Lower lobe of right lung (tissue), 2 donors: Measurements from ENCODE around the gene MYLK. TPM values are rescaled to one million over a fixed set of nuclear protein-coding genes. Genes with fewer than 3 reads are reported as not detected.
"Not testable (repeated sequence)": the region's sequence is repeated elsewhere in the genome, so short reads cannot be mapped to it uniquely, and the experiment has no call there.

Experiments
- ATAC-seq, 2 donors: fragments of 200-7000 bp; cut with Tn5 transposase; one replicate each; pipeline ENCODE4 v1.9.1; 2020 to 2022; ENCODE audit warnings: mild to moderate bottlenecking in 2 of 2, moderate library complexity in 2 of 2
- DNase-seq: peaks from one replicate; pipeline ENCODE4 v3.0.0-alpha.2; 2020
- H3K27ac ChIP-seq: fragments of 200-600 bp; one replicate; pipeline ENCODE4 v1.8.0; 2022
- H3K27me3 ChIP-seq: fragments of 200-600 bp; one replicate; pipeline ENCODE4 v1.8.0; 2022; ENCODE audit warnings: low read depth
- H3K36me3 ChIP-seq: fragments of 200-600 bp; one replicate; pipeline ENCODE4 v1.8.0; 2022; ENCODE audit warnings: mild to moderate bottlenecking
- H3K4me1 ChIP-seq: fragments of 200-600 bp; one replicate; pipeline ENCODE4 v1.8.0; 2022
- H3K4me3 ChIP-seq: fragments of 200-600 bp; one replicate; pipeline ENCODE4 v1.8.0; 2022; ENCODE audit warnings: mild to moderate bottlenecking
- H3K9me3 ChIP-seq: fragments of 200-600 bp; one replicate; pipeline ENCODE4 v1.8.0; 2022
- intact Hi-C: fragments of 100-400 bp; cut with DNase I; formaldehyde crosslinking; loops from one replicate; pipeline ENCODE4 v1.11.0; 2022
- total RNA-seq: library from RNA; stranded (reverse); fragmentation: NEBNext Ultra II Directional; extraction: Animal tissue kit (Norgen Biotek cat#: 25700); gene quantifications from one replicate; pipeline ENCODE4 v1.2.1, GENCODE V29; 2021
- TF ChIP-seq, protein P1 (sequence below): fragments of 200-600 bp; IDR thresholded peaks from one replicate; pipeline ENCODE4 v1.8.0; 2022; ENCODE audit warnings: antibody characterized with exemption, mild to moderate bottlenecking
- donor health status: DM: no; HTN: yes; CAD: no; lungs with severe emphysema.

MYLK gene
- total RNA-seq, 1 donor from 2014 or later = 156 TPM

DNA sequence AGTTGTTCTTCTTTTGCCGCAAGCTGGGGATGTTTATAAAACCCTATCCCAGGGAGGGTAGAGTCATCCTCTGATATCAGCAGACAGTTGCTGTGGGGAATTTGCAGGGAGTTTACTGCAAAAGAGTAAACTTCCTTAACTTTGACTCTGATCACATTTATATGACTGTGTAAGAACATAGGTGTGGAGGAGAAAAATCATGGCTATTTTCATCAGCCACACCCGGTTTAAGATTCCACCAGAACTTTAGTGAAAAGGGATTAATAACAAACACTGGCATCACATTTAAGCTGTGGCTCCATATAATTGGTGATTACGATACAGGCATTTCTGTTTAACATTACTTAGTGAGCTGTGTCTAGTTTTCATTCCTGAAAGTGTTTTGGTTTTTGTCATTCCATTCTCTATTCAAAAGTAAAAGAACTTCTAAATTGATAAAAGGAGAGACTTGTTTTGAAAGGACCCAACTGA is 143.1 kb downstream of the MYLK start:
- Histone ChIP-seq H3K9me3 (no peaks in the 10 kb centered on the region), H3K36me3 (no peaks in the 10 kb centered on the region), H3K27me3 (no peaks in the 10 kb centered on the region), H3K4me3 (no peak overlapping the region), H3K27ac (no peak overlapping the region), H3K4me1 (peaks cover 12% of the 10 kb centered on the region)
- intact Hi-C loops = no loop called here
- TF ChIP-seq, protein P1, sequence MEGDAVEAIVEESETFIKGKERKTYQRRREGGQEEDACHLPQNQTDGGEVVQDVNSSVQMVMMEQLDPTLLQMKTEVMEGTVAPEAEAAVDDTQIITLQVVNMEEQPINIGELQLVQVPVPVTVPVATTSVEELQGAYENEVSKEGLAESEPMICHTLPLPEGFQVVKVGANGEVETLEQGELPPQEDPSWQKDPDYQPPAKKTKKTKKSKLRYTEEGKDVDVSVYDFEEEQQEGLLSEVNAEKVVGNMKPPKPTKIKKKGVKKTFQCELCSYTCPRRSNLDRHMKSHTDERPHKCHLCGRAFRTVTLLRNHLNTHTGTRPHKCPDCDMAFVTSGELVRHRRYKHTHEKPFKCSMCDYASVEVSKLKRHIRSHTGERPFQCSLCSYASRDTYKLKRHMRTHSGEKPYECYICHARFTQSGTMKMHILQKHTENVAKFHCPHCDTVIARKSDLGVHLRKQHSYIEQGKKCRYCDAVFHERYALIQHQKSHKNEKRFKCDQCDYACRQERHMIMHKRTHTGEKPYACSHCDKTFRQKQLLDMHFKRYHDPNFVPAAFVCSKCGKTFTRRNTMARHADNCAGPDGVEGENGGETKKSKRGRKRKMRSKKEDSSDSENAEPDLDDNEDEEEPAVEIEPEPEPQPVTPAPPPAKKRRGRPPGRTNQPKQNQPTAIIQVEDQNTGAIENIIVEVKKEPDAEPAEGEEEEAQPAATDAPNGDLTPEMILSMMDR = no peak
- ATAC-seq (no peak), DNase-seq (no peak)

DNA sequence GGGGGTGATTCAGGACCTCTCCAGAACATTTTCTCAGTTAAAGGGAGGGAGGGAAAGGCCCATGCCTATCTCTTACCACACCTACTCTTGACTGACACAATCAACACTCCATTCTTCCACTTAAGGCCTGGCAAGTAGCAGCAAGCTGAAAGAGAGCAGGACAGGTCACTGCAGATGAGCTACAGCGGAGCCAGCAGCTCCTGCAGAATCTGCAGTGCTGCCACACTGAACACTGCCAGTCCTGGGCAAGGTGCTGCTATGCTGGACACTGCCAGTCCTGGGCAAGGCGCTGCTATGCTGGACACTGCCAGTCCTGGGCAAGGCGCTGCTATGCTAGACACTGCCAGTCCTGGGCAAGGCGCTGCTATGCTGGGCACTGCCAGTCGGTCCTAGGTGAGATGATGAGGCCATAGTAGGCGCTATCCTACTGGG is 143.7 kb downstream of the MYLK start:
- intact Hi-C loops = no loop called here
- Histone ChIP-seq H3K4me1 (peaks cover 12% of the 10 kb centered on the region), H3K4me3 (no peak overlapping the region), H3K27ac (no peak overlapping the region), H3K27me3 (no peaks in the 10 kb centered on the region), H3K9me3 (no peaks in the 10 kb centered on the region), H3K36me3 (no peaks in the 10 kb centered on the region)
- DNase-seq = no peak
- peak; percentile 64 to 74 for ATAC-seq
- TF ChIP-seq, protein P1 = no peak

DNA sequence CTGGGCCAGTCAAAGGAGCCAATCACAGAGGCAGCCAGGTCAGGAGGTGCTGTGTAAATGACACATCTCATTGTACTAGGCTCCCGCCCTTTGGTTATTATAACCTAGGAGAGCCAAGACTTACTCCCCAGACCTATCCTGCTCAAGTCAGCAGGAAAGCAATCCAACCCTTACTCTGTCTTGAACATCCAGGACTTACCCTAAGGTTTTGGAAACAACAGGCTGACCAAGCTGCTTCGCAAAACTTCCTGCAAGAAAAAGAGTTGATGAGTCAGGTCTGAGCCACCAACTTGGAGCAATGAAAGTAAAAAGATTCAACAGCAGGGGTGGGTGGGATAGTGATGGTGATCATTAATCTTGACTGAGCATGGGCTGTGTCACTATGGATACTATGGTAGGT is 144.4 kb downstream of the MYLK start:
- Histone ChIP-seq H3K27me3 (no peaks in the 10 kb centered on the region), H3K4me1 (peaks cover 12% of the 10 kb centered on the region), H3K4me3 (no peak overlapping the region), H3K27ac (no peak overlapping the region), H3K9me3 (no peaks in the 10 kb centered on the region), H3K36me3 (peaks cover 5% of the 10 kb centered on the region)
- peak in 1 of 2 donors; percentile 18 for ATAC-seq
- intact Hi-C loops = no loop called here
- TF ChIP-seq, protein P1 = no peak
- no peak for DNase-seq

DNA sequence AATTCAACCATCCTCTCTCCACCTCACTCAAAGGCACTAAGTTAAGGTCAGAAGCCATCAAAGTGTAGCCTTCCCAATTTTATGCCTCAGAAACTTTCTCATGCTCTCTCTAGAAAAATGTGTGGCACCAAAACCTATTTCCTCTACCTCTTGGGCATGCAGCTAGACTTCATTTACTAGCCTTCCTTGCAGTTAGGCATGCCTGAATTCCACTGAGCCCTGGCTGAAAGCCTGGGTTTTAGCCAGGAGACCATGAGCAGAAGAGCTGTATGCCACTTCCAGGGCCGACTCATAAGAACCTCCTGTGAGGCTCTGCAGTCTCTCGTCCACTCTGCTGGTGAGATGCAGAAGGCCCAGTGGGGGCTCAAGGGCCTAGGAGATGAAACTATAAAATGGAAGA is 145.0 kb downstream of the MYLK start:
- Histone ChIP-seq H3K36me3 (peaks cover 8% of the 10 kb centered on the region), H3K4me1 (peaks cover 12% of the 10 kb centered on the region), H3K27ac (no peak overlapping the region), H3K4me3 (no peak overlapping the region), H3K27me3 (no peaks in the 10 kb centered on the region), H3K9me3 (no peaks in the 10 kb centered on the region)
- TF ChIP-seq, protein P1 = no peak
- ATAC-seq = no peak
- intact Hi-C loops = no loop called here
- no peak for DNase-seq

DNA sequence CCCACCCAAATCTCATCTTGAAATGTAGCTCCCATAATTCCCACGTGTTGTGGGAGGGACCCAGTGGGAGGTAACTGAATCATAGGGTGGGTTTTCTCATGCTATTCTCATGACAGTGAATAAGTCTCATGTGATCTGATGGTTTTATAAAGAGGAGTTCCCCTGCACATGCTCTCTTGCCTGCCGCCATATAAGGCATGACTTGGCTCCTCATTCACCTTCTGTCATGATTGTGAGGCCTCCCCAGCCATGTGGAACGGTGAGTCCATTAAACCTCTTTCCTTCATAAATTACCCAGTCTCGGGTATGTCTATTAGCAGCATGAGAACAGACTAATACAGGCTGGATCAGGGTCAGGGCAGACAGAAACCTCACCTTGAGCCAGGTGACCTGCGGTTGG is 145.6 kb downstream of the MYLK start:
- ATAC-seq, intact Hi-C loops: not testable (repeated sequence)

DNA sequence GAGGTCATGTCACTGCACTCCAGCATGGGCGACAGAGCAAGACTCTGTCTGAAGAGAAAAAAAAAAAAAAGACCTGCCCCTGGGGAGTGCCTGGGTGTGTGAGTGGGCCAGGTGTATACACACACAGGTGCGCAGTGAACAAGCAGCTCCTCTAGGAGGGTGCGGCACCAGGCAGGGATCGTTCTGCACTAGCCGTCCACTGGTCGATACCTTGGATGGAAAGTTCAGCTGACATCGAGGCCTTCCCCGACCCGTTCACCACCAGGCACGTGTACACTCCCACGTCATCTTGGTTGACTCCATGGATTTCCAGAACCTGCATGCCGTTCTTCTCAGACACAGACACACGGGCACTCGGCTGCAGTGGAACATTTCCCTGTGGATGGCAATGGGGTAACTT is 147.0 kb downstream of the MYLK start:
- Histone ChIP-seq H3K9me3 (no peaks in the 10 kb centered on the region), H3K4me1 (peaks cover 12% of the 10 kb centered on the region), H3K36me3 (peaks cover 8% of the 10 kb centered on the region), H3K4me3 (no peak overlapping the region), H3K27ac (no peak overlapping the region), H3K27me3 (no peaks in the 10 kb centered on the region)
- TF ChIP-seq, protein P1 = no peak
- no peak for DNase-seq
- ATAC-seq = no peak
- intact Hi-C loops = no loop called here

More for the DNA sequence above, 145.6 kb downstream of the MYLK start:
- H3K4me1 ChIP-seq = peaks cover 12% of the 10 kb centered on the region
- H3K9me3 ChIP-seq, H3K4me3 ChIP-seq, H3K27me3 ChIP-seq, DNase-seq, H3K27ac ChIP-seq, H3K36me3 ChIP-seq: not testable (repeated sequence)
